MG63 (cell line): ENCODE measurements around the gene DLG5. TPM values are rescaled to one million over a fixed set of nuclear protein-coding genes. Genes with fewer than 3 reads are reported as not detected.

Source experiments
- DNase-seq: peaks from one replicate; pipeline ENCODE4 v3.0.0-alpha.2; 2020
- H3K27me3 ChIP-seq: fragments of 250-450 bp; sonication (Bioruptor Pico); 2 replicates; pipeline ENCODE4 v1.5.1; 2020; ENCODE audit warnings: mild to moderate bottlenecking, moderate library complexity
- H3K36me3 ChIP-seq: fragments of 250-450 bp; sonication (Bioruptor Pico); 2 replicates; pipeline ENCODE4 v1.5.1; 2020; ENCODE audit warnings: mild to moderate bottlenecking, moderate library complexity
- H3K4me3 ChIP-seq: fragments of 250-450 bp; sonication (Bioruptor Pico); 2 replicates; pipeline ENCODE4 v1.5.1; 2020; ENCODE audit warnings: mild to moderate bottlenecking, moderate library complexity
- H3K9me3 ChIP-seq: fragments of 250-450 bp; sonication (Bioruptor Pico); 2 replicates; pipeline ENCODE4 v1.5.1; 2020; ENCODE audit warnings: mild to moderate bottlenecking, moderate library complexity
- total RNA-seq: library from RNA; depleted of rRNA; stranded (reverse); fragments of >200 nt; shearing (Covaris generic); gene quantifications from 2 replicates; pipeline ENCODE4 v1.2.3, GENCODE V29; 2014; ENCODE audit warnings: low replicate concordance

DLG5 gene
- total RNA-seq, 1 experiment from 2014 or later, result 33.8 TPM

- H3K27me3 ChIP-seq, result no peaks in the 10 kb centered on the region
- peak; percentile 32 for DNase-seq
- H3K4me3 ChIP-seq, result peak overlapping the region; percentile 80
Observed at GRCh38 chr10:77925410-77925794, 1.2 kb downstream of the DLG5 start.

GRCh38 chr10:77922566-77923179 is 3.9 kb downstream of the DLG5 start:
- DNase-seq, result no peak
- H3K36me3 ChIP-seq, result no peaks in the 10 kb centered on the region
- H3K9me3 ChIP-seq, result no peaks in the 10 kb centered on the region
- no peaks in the 10 kb centered on the region for H3K27me3 ChIP-seq
- no peak overlapping the region for H3K4me3 ChIP-seq

More at GRCh38 chr10:77925410-77925794, 1.2 kb downstream of the DLG5 start:
- H3K36me3 ChIP-seq, result no peaks in the 10 kb centered on the region
- no peaks in the 10 kb centered on the region for H3K9me3 ChIP-seq

GRCh38 chr10:77922055-77922454 is 4.5 kb downstream of the DLG5 start:
- H3K36me3 ChIP-seq, result no peaks in the 10 kb centered on the region
- no peak for DNase-seq
- no peak overlapping the region for H3K4me3 ChIP-seq
- H3K9me3 ChIP-seq, result no peaks in the 10 kb centered on the region
- H3K27me3 ChIP-seq, result no peaks in the 10 kb centered on the region

- DNase-seq, result no peak
- no peaks in the 10 kb centered on the region for H3K36me3 ChIP-seq
- no peaks in the 10 kb centered on the region for H3K9me3 ChIP-seq
- H3K4me3 ChIP-seq, result no peak overlapping the region
- no peaks in the 10 kb centered on the region for H3K27me3 ChIP-seq
Observed at GRCh38 chr10:77921395-77921794, 5.2 kb downstream of the DLG5 start.

GRCh38 chr10:77920495-77920894 is 6.1 kb downstream of the DLG5 start:
- H3K4me3 ChIP-seq, result no peak overlapping the region
- no peaks in the 10 kb centered on the region for H3K9me3 ChIP-seq
- DNase-seq, result no peak
- H3K27me3 ChIP-seq, result no peaks in the 10 kb centered on the region
- no peaks in the 10 kb centered on the region for H3K36me3 ChIP-seq

- no peak overlapping the region for H3K4me3 ChIP-seq
- H3K27me3 ChIP-seq, result no peaks in the 10 kb centered on the region
- no peaks in the 10 kb centered on the region for H3K9me3 ChIP-seq
- DNase-seq, result peak; percentile 62
- no peaks in the 10 kb centered on the region for H3K36me3 ChIP-seq
Observed at GRCh38 chr10:77919713-77920108, 6.8 kb downstream of the DLG5 start.

- Histone ChIP-seq H3K9me3 (no peaks in the 10 kb centered on the region), H3K4me3 (no peak overlapping the region), H3K27me3 (no peaks in the 10 kb centered on the region), H3K36me3 (no peaks in the 10 kb centered on the region; the same call in 1 of the 2 replicates)
- DNase-seq, result no peak
Observed at GRCh38 chr10:77915319-77916105, 11.0 kb downstream of the DLG5 start.

- no peak overlapping the region for H3K4me3 ChIP-seq
- H3K9me3 ChIP-seq, result no peaks in the 10 kb centered on the region
- no peaks in the 10 kb centered on the region; the same call in 1 of the 2 replicates for H3K36me3 ChIP-seq
- no peak for DNase-seq
- no peaks in the 10 kb centered on the region for H3K27me3 ChIP-seq
Observed at GRCh38 chr10:77913090-77913489, 13.5 kb downstream of the DLG5 start.

GRCh38 chr10:77912576-77912975 is 14.0 kb downstream of the DLG5 start:
- H3K4me3 ChIP-seq, result no peak overlapping the region
- DNase-seq, result no peak

GRCh38 chr10:77911535-77912123 is 14.9 kb downstream of the DLG5 start:
- Histone ChIP-seq H3K27me3 (no peaks in the 10 kb centered on the region), H3K4me3 (no peak overlapping the region), H3K36me3 (peaks cover 3% of the 10 kb centered on the region), H3K9me3 (no peaks in the 10 kb centered on the region)
- DNase-seq, result peak; percentile 72

More at GRCh38 chr10:77912576-77912975, 14.0 kb downstream of the DLG5 start:
- H3K9me3 ChIP-seq, result no peaks in the 10 kb centered on the region
- H3K36me3 ChIP-seq, result peaks cover 2% of the 10 kb centered on the region
- no peaks in the 10 kb centered on the region for H3K27me3 ChIP-seq

- Histone ChIP-seq H3K4me3 (no peak overlapping the region), H3K36me3 (peaks cover 5% of the 10 kb centered on the region), H3K9me3 (no peaks in the 10 kb centered on the region), H3K27me3 (no peaks in the 10 kb centered on the region)
- DNase-seq, result no peak
Observed at GRCh38 chr10:77910524-77911145, 15.9 kb downstream of the DLG5 start.

- H3K36me3 ChIP-seq, result peaks cover 9% of the 10 kb centered on the region
- no peak overlapping the region for H3K4me3 ChIP-seq
- peak; percentile 72 for DNase-seq
- H3K9me3 ChIP-seq, result no peaks in the 10 kb centered on the region
- no peaks in the 10 kb centered on the region for H3K27me3 ChIP-seq
Observed at GRCh38 chr10:77909749-77910375, 16.7 kb downstream of the DLG5 start.

GRCh38 chr10:77909021-77909748 is 17.4 kb downstream of the DLG5 start:
- Histone ChIP-seq H3K27me3 (no peaks in the 10 kb centered on the region), H3K9me3 (no peaks in the 10 kb centered on the region), H3K36me3 (peaks cover 9% of the 10 kb centered on the region), H3K4me3 (no peak overlapping the region)
- DNase-seq, result no peak

GRCh38 chr10:77907900-77908717 is 18.4 kb downstream of the DLG5 start:
- Histone ChIP-seq H3K27me3 (no peaks in the 10 kb centered on the region), H3K36me3 (peaks cover 9% of the 10 kb centered on the region), H3K4me3 (no peak overlapping the region), H3K9me3 (no peaks in the 10 kb centered on the region)
- DNase-seq, result no peak

- Histone ChIP-seq H3K4me3 (no peak overlapping the region), H3K36me3 (peaks cover 9% of the 10 kb centered on the region), H3K27me3 (no peaks in the 10 kb centered on the region), H3K9me3 (no peaks in the 10 kb centered on the region)
- no peak for DNase-seq
Observed at GRCh38 chr10:77907462-77907861, 19.1 kb downstream of the DLG5 start.
